Upper lobe of left lung (tissue), 6 donors: ENCODE results near the gene IFNL2. TPM values are rescaled to one million over a fixed set of nuclear protein-coding genes. Genes with fewer than 3 reads are reported as not detected.

Experiments
- ATAC-seq, 2 donors: fragments of 200-7000 bp; cut with Tn5 transposase; one replicate each; pipeline ENCODE4 v1.9.1; 2022; ENCODE audit warnings: mild to moderate bottlenecking in 2 of 2, moderate library complexity in 2 of 2; ENCODE audit not compliant: low FRiP score in 2 of 2
- DNase-seq, 2 donors: peaks; one replicate each; pipeline ENCODE4 v3.0.0-alpha.2; 2019 to 2020
- H3K27ac ChIP-seq, 4 donors: fragments of 200-600 bp; sonication (generic); one replicate each; pipeline ENCODE4 v1.5.1; 2016 to 2019
- H3K27me3 ChIP-seq, 4 donors: fragments of 200-600 bp; sonication (generic); one replicate each; pipeline ENCODE4 v1.5.1; 2017 to 2019
- H3K36me3 ChIP-seq, 4 donors: fragments of 200-600 bp; sonication (generic); one replicate each; pipeline ENCODE4 v1.5.1; 2016 to 2019
- H3K4me1 ChIP-seq, 4 donors: fragments of 200-600 bp; sonication (generic); one replicate each; pipeline ENCODE4 v1.5.1; 2018 to 2019
- H3K4me3 ChIP-seq, 4 donors: fragments of 200-600 bp; sonication (generic); one replicate each; pipeline ENCODE4 v1.5.1; 2017 to 2019; ENCODE audit warnings: mild to moderate bottlenecking in 2 of 4, moderate library complexity in 1 of 4
- H3K9me3 ChIP-seq, 4 donors: fragments of 200-600 bp; sonication (generic); one replicate each; pipeline ENCODE4 v1.5.1; 2018 to 2019
- EP300 ChIP-seq, 4 donors: sonication (generic); formaldehyde crosslinking; IDR thresholded peaks; one replicate each; pipeline ENCODE4 v1.5.1; 2017; ENCODE audit warnings: antibody characterized with exemption in 4 of 4, control low read depth in 2 of 4
- POLR2A ChIP-seq, 4 donors: fragments of 450-650 bp; IDR thresholded peaks; one replicate each; pipeline ENCODE4 v1.5.1; 2016 to 2017; ENCODE audit warnings: antibody characterized with exemption in 4 of 4, mild to moderate bottlenecking in 2 of 4
- POLR2AphosphoS5 ChIP-seq, 2 donors: sonication (generic); formaldehyde crosslinking; IDR thresholded peaks; one replicate each; pipeline ENCODE4 v1.5.1; 2017; ENCODE audit warnings: antibody characterized with exemption in 2 of 2
- WGBS, 2 donors: methylation state at CpG; one replicate each; pipeline ENCODE4 v1.1.5; 2017 to 2018; 5-methylcytosine and 5-hydroxymethylcytosine counted together
- total RNA-seq, 6 donors: library from RNA; depleted of rRNA in 4 of 6; stranded (reverse); fragments of >200 nt in 4 of 6; gene quantifications; one replicate each; pipeline versions ENCODE4 v1.1.0 to v1.2.1, GENCODE V29; 2016 to 2021
- TF ChIP-seq, protein P1 (sequence below), 6 experiments: fragments of 450-650 bp in 4 of 6; fragments of 200-600 bp in 2 of 6; sonication (generic) in 2 of 6; IDR thresholded peaks; one replicate each; pipeline ENCODE4 v1.5.1; 2016 to 2019; ENCODE audit warnings: antibody characterized with exemption in 6 of 6
- donor health status: DM: no; HTN: no; CAD: no; lungs with moderate emphysema.
- donor health status: DM: no; HTN: yes; CAD: no; lungs with severe emphysema.

The IFNL2 gene
- total RNA-seq, 6 donors from 2014 or later: not detected

- DNase-seq (no peak), ATAC-seq (no peak)
- 71 to 79% methylated on average over 6 to 11 of the region's 11 CpGs for WGBS, 2 donors
- Histone ChIP-seq H3K9me3 (no peaks in the 10 kb centered on the region), H3K27ac (no peak overlapping the region), H3K4me3 (no peak overlapping the region), H3K36me3 (peaks cover 0 to 21% (median 12%) of the 10 kb centered on the region in 4 donors), H3K4me1 (peaks cover 0 to 15% (median 6%) of the 10 kb centered on the region in 4 donors), H3K27me3 (peaks cover 0 to 11% (median 3%) of the 10 kb centered on the region in 4 donors)
- no peak for TF ChIP-seq POLR2AphosphoS5 (IDR thresholded peaks at IDR 0.05)
- TF ChIP-seq POLR2A (IDR thresholded peaks at IDR 0.05): no peak
- TF ChIP-seq, protein P1, sequence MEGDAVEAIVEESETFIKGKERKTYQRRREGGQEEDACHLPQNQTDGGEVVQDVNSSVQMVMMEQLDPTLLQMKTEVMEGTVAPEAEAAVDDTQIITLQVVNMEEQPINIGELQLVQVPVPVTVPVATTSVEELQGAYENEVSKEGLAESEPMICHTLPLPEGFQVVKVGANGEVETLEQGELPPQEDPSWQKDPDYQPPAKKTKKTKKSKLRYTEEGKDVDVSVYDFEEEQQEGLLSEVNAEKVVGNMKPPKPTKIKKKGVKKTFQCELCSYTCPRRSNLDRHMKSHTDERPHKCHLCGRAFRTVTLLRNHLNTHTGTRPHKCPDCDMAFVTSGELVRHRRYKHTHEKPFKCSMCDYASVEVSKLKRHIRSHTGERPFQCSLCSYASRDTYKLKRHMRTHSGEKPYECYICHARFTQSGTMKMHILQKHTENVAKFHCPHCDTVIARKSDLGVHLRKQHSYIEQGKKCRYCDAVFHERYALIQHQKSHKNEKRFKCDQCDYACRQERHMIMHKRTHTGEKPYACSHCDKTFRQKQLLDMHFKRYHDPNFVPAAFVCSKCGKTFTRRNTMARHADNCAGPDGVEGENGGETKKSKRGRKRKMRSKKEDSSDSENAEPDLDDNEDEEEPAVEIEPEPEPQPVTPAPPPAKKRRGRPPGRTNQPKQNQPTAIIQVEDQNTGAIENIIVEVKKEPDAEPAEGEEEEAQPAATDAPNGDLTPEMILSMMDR (IDR thresholded peaks at IDR 0.05): no peak
- no peak for TF ChIP-seq EP300 (IDR thresholded peaks at IDR 0.05)
Measured at GRCh38 chr19:39310558-39311311, 42.5 kb downstream of the IFNL2 start.

- H3K9me3 ChIP-seq: no peaks in the 10 kb centered on the region
- WGBS, 2 donors: 98 to 100% methylated on average over 33 to 56 of the region's 64 CpGs
- H3K27ac ChIP-seq: no peak overlapping the region
- no peaks in the 10 kb centered on the region for H3K27me3 ChIP-seq
- TF ChIP-seq EP300 (IDR thresholded peaks at IDR 0.05) (no peak), POLR2AphosphoS5 (IDR thresholded peaks at IDR 0.05) (no peak), POLR2A (IDR thresholded peaks at IDR 0.05) (no peak)
- TF ChIP-seq, protein P1 (IDR thresholded peaks at IDR 0.05): no peak
- no peaks in the 10 kb centered on the region for H3K4me1 ChIP-seq
- H3K4me3 ChIP-seq: no peak overlapping the region
- DNase-seq (peak in 1 of 2 donors; percentile 77), ATAC-seq (no peak)
- peaks cover 0 to 21% (median 12%) of the 10 kb centered on the region in 4 donors for H3K36me3 ChIP-seq
Measured at GRCh38 chr19:39314016-39314728, 46.0 kb downstream of the IFNL2 start.

DNA sequence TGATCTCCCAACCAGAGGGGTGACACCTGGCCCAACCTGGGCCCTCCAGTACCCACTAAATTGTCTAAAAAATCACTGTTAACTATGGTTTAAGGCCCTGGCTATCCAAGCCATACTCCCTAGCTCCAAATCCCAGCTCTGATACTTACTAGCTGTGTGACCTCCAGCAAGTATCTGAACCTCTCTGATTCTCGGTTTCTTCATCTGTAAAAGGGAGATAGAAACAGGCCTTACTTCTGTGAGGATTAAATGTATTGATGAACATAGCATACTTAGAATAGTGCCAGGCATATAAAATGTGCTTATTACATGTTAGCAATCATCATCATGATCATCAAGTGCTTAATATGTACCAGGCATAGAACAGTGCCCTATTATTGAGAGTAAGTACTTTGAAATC, 47.7 kb downstream of the IFNL2 start:
- H3K36me3 ChIP-seq: peaks cover 0 to 21% (median 10%) of the 10 kb centered on the region in 4 donors
- no peak for DNase-seq
- H3K27ac ChIP-seq: no peak overlapping the region
- TF ChIP-seq POLR2A (IDR thresholded peaks at IDR 0.05) (no peak), EP300 (IDR thresholded peaks at IDR 0.05) (no peak), POLR2AphosphoS5 (IDR thresholded peaks at IDR 0.05) (no peak)
- TF ChIP-seq, protein P1 (IDR thresholded peaks at IDR 0.05): no peak
- ATAC-seq: no peak
- H3K9me3 ChIP-seq: no peaks in the 10 kb centered on the region
- H3K4me1 ChIP-seq: peaks cover 8 to 13% (median 8%) of the 10 kb centered on the region in 4 donors
- 100% methylated on average over 1 of the region's 1 CpG for WGBS, 2 donors
- no peaks in the 10 kb centered on the region for H3K27me3 ChIP-seq
- no peak overlapping the region for H3K4me3 ChIP-seq

DNA sequence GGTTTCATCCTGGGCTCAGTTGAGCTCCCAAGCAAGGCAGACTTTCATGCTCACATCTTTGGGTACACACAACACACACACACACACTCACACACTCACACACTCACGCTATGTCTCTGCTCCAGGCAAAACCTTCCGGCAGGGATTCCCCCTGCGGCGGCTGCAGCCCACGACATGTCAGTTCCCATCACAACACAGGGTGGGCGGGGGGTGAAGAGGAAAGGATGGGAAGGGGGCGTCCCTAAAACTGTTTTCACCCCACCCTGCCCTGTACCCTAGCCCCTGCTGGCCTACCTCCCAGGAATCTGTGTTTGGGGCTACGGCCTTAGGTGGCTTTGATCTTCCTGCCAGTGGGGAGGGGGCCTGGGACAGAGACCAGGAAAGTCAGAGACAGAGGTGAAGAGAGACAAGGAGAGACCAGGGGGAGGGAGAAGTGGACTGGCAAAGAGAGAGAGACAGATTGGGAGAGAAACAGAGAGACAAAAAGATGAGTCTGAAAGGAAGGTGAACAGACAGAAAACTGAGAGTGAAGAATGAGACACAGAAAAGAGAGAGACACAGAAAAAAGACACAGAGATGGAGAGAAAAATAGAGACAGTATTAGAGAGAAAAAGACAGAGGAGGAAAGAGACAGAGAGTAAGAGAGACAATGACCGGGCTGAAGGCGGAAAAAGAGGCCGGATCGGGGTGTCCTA, 48.6 kb downstream of the IFNL2 start:
- H3K4me3 ChIP-seq: no peak overlapping the region
- WGBS, 2 donors: 93% methylated on average over 12 of the region's 12 CpGs
- no peak for TF ChIP-seq EP300 (IDR thresholded peaks at IDR 0.05)
- TF ChIP-seq, protein P1 (IDR thresholded peaks at IDR 0.05): no peak
- no peak for TF ChIP-seq POLR2A (IDR thresholded peaks at IDR 0.05)
- no peak for TF ChIP-seq POLR2AphosphoS5 (IDR thresholded peaks at IDR 0.05)
- ATAC-seq: no peak
- DNase-seq: peak in 1 of 2 donors; percentile 42
- H3K36me3 ChIP-seq: peaks cover 0 to 21% (median 10%) of the 10 kb centered on the region in 4 donors
- no peaks in the 10 kb centered on the region for H3K9me3 ChIP-seq
- H3K4me1 ChIP-seq: peaks cover 8 to 16% (median 10%) of the 10 kb centered on the region in 4 donors
- H3K27me3 ChIP-seq: no peaks in the 10 kb centered on the region
- no peak overlapping the region for H3K27ac ChIP-seq
